GM23248 (cell line): ENCODE data around the gene SLC24A4. TPM values are rescaled to one million over a fixed set of nuclear protein-coding genes. Genes with fewer than 3 reads are reported as not detected.

Source experiments
- DNase-seq: peaks from one replicate; pipeline ENCODE4 v3.0.0-alpha.2; 2015
- H2AFZ ChIP-seq: fragments of 200-600 bp; sonication (generic); 2 replicates; pipeline ENCODE4 v1.6.1; 2016; ENCODE audit warnings: antibody characterized with exemption
- H3F3A ChIP-seq: fragments of 200-600 bp; sonication (generic); 2 replicates; pipeline ENCODE4 v1.6.1; 2016; ENCODE audit warnings: mild to moderate bottlenecking, antibody characterized with exemption, mixed run types; ENCODE audit not compliant: insufficient read depth
- H3K27ac ChIP-seq: fragments of 200-600 bp; sonication (generic); 2 replicates; pipeline ENCODE4 v1.5.1; 2016; ENCODE audit warnings: mild to moderate bottlenecking
- H3K27me3 ChIP-seq: fragments of 200-600 bp; sonication (generic); replicated peaks from 2 replicates; pipeline ENCODE4 v1.6.1; 2016; ENCODE audit warnings: mild to moderate bottlenecking; ENCODE audit not compliant: insufficient read depth
- H3K36me3 ChIP-seq: fragments of 200-600 bp; sonication (generic); 2 replicates; pipeline ENCODE4 v1.6.1; 2016; ENCODE audit warnings: low read depth, mild to moderate bottlenecking
- H3K4me1 ChIP-seq: fragments of 200-600 bp; sonication (generic); 2 replicates; pipeline ENCODE4 v1.6.1; 2016; ENCODE audit warnings: mild to moderate bottlenecking; ENCODE audit not compliant: insufficient read depth
- H3K4me2 ChIP-seq: fragments of 200-600 bp; sonication (generic); one replicate; pipeline ENCODE4 v1.6.1; 2016; ENCODE audit warnings: mild to moderate bottlenecking; ENCODE audit not compliant: unreplicated experiment
- H3K4me3 ChIP-seq: fragments of 200-600 bp; sonication (generic); 2 replicates; pipeline ENCODE4 v1.5.1; 2016; ENCODE audit warnings: mild to moderate bottlenecking
- H3K79me2 ChIP-seq: fragments of 200-600 bp; sonication (generic); 2 replicates; pipeline ENCODE4 v1.6.1; 2016; ENCODE audit warnings: mild to moderate bottlenecking; ENCODE audit not compliant: insufficient read depth
- H3K9ac ChIP-seq: fragments of 200-600 bp; sonication (generic); 2 replicates; pipeline ENCODE4 v1.6.1; 2016; ENCODE audit warnings: mild to moderate bottlenecking
- H3K9me2 ChIP-seq: fragments of 200-600 bp; sonication (generic); 2 replicates; pipeline ENCODE4 v1.6.1; 2016; ENCODE audit warnings: mixed run types, mild to moderate bottlenecking, moderate library complexity; ENCODE audit not compliant: insufficient read depth
- H3K9me3 ChIP-seq: fragments of 200-600 bp; sonication (generic); one replicate; pipeline ENCODE4 v1.6.1; 2017; ENCODE audit warnings: low read depth
- H4K20me1 ChIP-seq: fragments of 200-600 bp; sonication (generic); 2 replicates; pipeline ENCODE4 v1.6.0; 2016; ENCODE audit not compliant: insufficient read depth
- EZH2 ChIP-seq: fragments of 200-600 bp; sonication (generic); IDR thresholded peaks from 2 replicates; pipeline ENCODE4 v1.6.1; 2018; ENCODE audit warnings: antibody characterized with exemption, mild to moderate bottlenecking; ENCODE audit not compliant: insufficient read depth, poor library complexity, severe bottlenecking
- EZH2phosphoT487 ChIP-seq: fragments of 200-600 bp; sonication (generic); IDR thresholded peaks from 2 replicates; pipeline ENCODE4 v1.6.1; 2018; ENCODE audit warnings: antibody characterized with exemption, moderate library complexity, mild to moderate bottlenecking, low read depth; ENCODE audit not compliant: insufficient read depth
- WGBS, 2 experiments: methylation state at CpG; one replicate each; pipeline ENCODE4 v1.1.6; 2015 to 2017; ENCODE audit warnings: low lambda C conversion rate in 2 of 2, low coverage in 1 of 2; ENCODE audit errors: missing lambda C conversion rate in 2 of 2; 5-methylcytosine and 5-hydroxymethylcytosine counted together
- in situ Hi-C: fragments of 300-500 bp; cut with MboI; formaldehyde crosslinking; loops from 2 replicates; pipeline ENCODE4 v1.15.0; 2020
- polyA plus RNA-seq: library from polyadenylated mRNA; unstranded; fragments of >200 nt; fragmentation: Nextera tagmentation; extraction: Ambion mirVana; gene quantifications from 2 replicates; pipeline ENCODE4 v1.2.1, GENCODE V29; 2016
- total RNA-seq: library from RNA; depleted of rRNA; stranded (reverse); fragments of >200 nt; shearing (Covaris generic); gene quantifications from 2 replicates; pipeline ENCODE4 v1.2.3, GENCODE V29; 2014

Gene SLC24A4
- total and polyA plus RNA-seq, 2 experiments from 2014 or later = not detected

DNA sequence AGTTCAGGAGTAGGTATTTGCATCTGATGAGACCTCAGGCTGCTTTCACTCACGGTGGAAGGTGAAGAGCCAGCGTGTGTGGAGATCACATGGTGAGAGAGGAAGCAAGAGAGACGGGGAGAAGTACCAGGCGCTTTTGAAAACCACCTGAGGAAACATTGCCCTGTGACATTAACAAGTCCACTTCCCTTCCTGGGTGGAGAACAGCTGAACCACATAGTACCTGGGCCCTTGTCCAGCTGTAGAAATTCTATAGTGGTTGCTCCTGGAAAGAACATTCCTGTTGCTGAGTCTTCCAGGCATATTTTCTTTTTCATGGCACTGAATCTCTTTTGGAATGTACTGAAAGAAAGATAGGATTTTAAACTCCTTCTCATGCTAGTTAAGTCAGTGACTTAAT lies 103.3 kb downstream of the SLC24A4 start:
- peak overlapping the region; percentile 25 for H3K4me2 ChIP-seq
- no peaks in the 10 kb centered on the region for H3K9me2 ChIP-seq
- peak; percentile 62 for DNase-seq
- no peaks in the 10 kb centered on the region for H3K27me3 ChIP-seq
- H3K36me3 ChIP-seq = no peaks in the 10 kb centered on the region
- 47 to 54% methylated on average over 4 of the region's 4 CpGs for WGBS, 2 experiments
- no peaks in the 10 kb centered on the region for H3K79me2 ChIP-seq
- no peak overlapping the region for H3K4me3 ChIP-seq
- no peak for TF ChIP-seq EZH2phosphoT487
- TF ChIP-seq EZH2 = no peak
- H3K9me3 ChIP-seq = no peaks in the 10 kb centered on the region
- no peak overlapping the region for H3K27ac ChIP-seq
- H4K20me1 ChIP-seq = no peaks in the 10 kb centered on the region
- peaks cover 27% of the 10 kb centered on the region for H3F3A ChIP-seq
- in situ Hi-C loops = no loop called here
- H2AFZ ChIP-seq = no peak overlapping the region
- H3K9ac ChIP-seq = no peak overlapping the region
- H3K4me1 ChIP-seq = peaks cover 23% of the 10 kb centered on the region

DNA sequence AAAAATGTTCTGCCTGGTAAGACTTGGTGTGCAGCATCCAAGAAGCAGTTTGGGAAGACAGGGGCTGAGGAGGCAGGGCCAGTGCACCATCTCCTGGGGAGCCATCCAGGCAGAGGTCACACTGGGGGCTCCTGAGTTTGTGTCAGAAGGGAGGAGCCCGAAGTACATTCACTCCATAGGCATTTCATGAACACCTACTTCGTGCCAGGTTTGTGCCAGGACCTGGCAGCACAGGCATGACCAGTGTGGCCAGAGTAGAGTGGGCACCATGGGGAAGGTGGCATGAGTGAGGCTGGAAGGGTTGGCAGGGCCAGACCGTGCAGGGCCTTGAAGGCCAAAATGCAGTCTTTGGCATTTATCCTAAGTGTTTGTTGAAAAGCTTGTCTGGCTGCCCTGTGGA lies 104.1 kb downstream of the SLC24A4 start:
- no peak overlapping the region for H3K27ac ChIP-seq
- H3K79me2 ChIP-seq = no peaks in the 10 kb centered on the region
- no peak overlapping the region for H3K4me2 ChIP-seq
- H3K36me3 ChIP-seq = no peaks in the 10 kb centered on the region
- no peaks in the 10 kb centered on the region for H3K9me3 ChIP-seq
- no peaks in the 10 kb centered on the region for H4K20me1 ChIP-seq
- in situ Hi-C loops = no loop called here
- TF ChIP-seq EZH2 (no peak), EZH2phosphoT487 (no peak)
- no peak overlapping the region for H2AFZ ChIP-seq
- H3K9me2 ChIP-seq = no peaks in the 10 kb centered on the region
- H3K9ac ChIP-seq = no peak overlapping the region
- H3K4me3 ChIP-seq = no peak overlapping the region
- no peaks in the 10 kb centered on the region for H3K27me3 ChIP-seq
- H3K4me1 ChIP-seq = peaks cover 23% of the 10 kb centered on the region
- peaks cover 27% of the 10 kb centered on the region for H3F3A ChIP-seq
- no peak for DNase-seq
- WGBS, 2 experiments = 53 to 72% methylated on average over 3 of the region's 3 CpGs

DNA sequence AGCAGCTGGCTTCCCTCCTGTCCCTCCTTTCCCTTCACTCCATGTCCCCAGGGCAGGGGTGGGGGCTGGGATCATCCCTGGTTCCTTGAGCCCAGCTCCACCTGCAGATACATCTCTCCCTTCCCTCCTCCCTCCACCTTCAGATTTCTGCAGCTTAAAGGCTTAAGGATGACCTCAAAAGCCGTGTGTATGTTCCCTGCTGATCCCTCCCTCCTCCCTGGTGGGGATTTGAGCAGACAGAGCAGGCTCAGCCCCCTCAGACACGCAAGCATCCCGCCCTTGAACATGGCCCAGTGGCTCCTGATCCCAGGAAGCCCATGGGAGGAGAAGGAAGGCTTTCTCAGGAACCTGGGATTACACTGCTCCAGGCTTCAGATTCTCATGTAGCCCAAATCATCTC lies 107.7 kb downstream of the SLC24A4 start:
- H3K9me2 ChIP-seq = no peaks in the 10 kb centered on the region
- no peaks in the 10 kb centered on the region for H3K79me2 ChIP-seq
- peaks cover 18% of the 10 kb centered on the region for H3K4me1 ChIP-seq
- no peaks in the 10 kb centered on the region for H4K20me1 ChIP-seq
- in situ Hi-C loops = no loop called here
- H3K27me3 ChIP-seq = peaks cover 4% of the 10 kb centered on the region; the same call in 1 of the 2 replicates
- peaks cover 17% of the 10 kb centered on the region for H3F3A ChIP-seq
- H3K9ac ChIP-seq = no peak overlapping the region
- no peak overlapping the region for H3K27ac ChIP-seq
- no peak overlapping the region for H3K4me2 ChIP-seq
- H3K4me3 ChIP-seq = no peak overlapping the region
- no peak for DNase-seq
- H2AFZ ChIP-seq = no peak overlapping the region
- TF ChIP-seq EZH2phosphoT487 = no peak
- no peak for TF ChIP-seq EZH2
- no peaks in the 10 kb centered on the region for H3K9me3 ChIP-seq
- WGBS, 2 experiments = 43 to 47% methylated on average over 3 of the region's 3 CpGs
- H3K36me3 ChIP-seq = no peaks in the 10 kb centered on the region

DNA sequence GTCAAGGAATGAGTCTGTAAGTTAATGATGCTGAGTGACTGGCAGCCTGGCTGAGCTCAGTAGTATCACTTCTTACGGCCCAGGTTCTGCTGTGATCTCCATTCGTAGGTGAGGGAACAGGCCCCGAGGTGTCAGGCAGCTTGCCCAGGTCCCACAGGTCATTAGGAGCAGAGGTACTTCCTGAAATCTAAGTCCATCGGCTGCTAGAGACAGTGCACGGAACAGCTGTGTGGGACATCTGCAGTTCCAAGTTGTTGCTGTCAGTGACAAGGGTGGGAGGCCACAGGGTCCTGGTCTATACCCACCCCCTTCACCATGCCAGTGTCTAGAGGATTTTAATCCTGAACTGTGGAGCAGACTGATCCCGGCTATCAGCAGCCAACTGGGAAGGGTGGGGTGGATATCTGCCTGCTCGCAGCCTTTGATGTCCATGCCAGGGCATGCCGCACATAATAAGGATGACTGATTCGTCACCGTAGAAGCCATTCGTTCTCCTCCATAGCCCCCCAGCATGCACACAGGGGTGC lies 108.3 kb downstream of the SLC24A4 start:
- Histone ChIP-seq H3K4me2 (no peak overlapping the region), H3K9me2 (no peaks in the 10 kb centered on the region), H3F3A (peaks cover 11% of the 10 kb centered on the region; the same call in 1 of the 2 replicates), H3K4me1 (peaks cover 12% of the 10 kb centered on the region), H2AFZ (no peak overlapping the region), H4K20me1 (no peaks in the 10 kb centered on the region), H3K9ac (no peak overlapping the region), H3K36me3 (no peaks in the 10 kb centered on the region), H3K27ac (no peak overlapping the region), H3K27me3 (peaks cover 4% of the 10 kb centered on the region; the same call in 1 of the 2 replicates), H3K79me2 (no peaks in the 10 kb centered on the region), H3K9me3 (no peaks in the 10 kb centered on the region), H3K4me3 (no peak overlapping the region)
- in situ Hi-C loops = no loop called here
- no peak for TF ChIP-seq EZH2phosphoT487
- no peak for TF ChIP-seq EZH2
- 28 to 33% methylated on average over 11 of the region's 11 CpGs for WGBS, 2 experiments
- no peak for DNase-seq
